ENCODE data around the gene ZNF33A. TPM values are rescaled to one million over a fixed set of nuclear protein-coding genes. Genes with fewer than 3 reads are reported as not detected.
"Not testable (repeated sequence)": the region's sequence is repeated elsewhere in the genome, so short reads cannot be mapped to it uniquely, and the experiment has no call there.

The ZNF33A gene
- total and polyA plus RNA-seq, 2 experiments from 2014 or later, result 20.3 to 32.6 TPM

GRCh38 chr10:38016354-38016753 lies 5.9 kb downstream of the ZNF33A start (continued):
- TF ChIP-seq ZNF462 (CRISPR knock-in tag; IDR thresholded peaks at IDR 0.05) (no peak), NANOG (IDR thresholded peaks at IDR 0.05; ENCODE audit: borderline replicate concordance) (no peak)

DNA sequence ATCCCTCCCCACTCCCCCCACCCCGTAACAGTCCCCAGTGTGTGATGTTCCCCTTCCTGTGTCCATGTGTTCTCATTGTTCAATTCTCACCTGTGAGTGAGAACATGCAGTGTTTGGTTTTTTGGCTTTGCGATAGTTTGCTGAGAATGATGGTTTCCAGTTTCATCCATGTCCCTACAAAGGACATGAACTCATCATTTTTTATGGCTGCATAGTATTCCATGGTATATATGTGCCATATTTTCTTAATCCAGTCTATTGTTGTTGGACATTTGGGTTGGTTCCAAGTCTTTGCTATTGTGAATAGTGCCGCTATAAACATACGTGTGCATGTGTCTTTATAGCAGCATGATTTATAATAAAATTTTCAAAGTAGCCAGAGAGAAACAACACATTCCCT lies 8.6 kb downstream of the ZNF33A start:
- H3F3A ChIP-seq (replicated peaks; ENCODE audit: low read depth); H4K20me1 ChIP-seq (replicated peaks; ENCODE audit: insufficient read depth); H3K4me3 ChIP-seq; ATAC-seq; H3K9me3 Mint-ChIP-seq; H3K27me3 Mint-ChIP-seq (ENCODE audit: insufficient read depth, low read depth, poor library complexity); H3K4me1 Mint-ChIP-seq; H3K27ac Mint-ChIP-seq; H3K27me3 ChIP-seq (ENCODE audit: insufficient read depth); H3K9me2 ChIP-seq (ENCODE audit: insufficient read depth); H3K4me3 Mint-ChIP-seq; H3K4me2 ChIP-seq; H3K27ac ChIP-seq (ENCODE audit: low read depth); H2AFZ ChIP-seq; DNase-seq (ENCODE audit: low spot score); H3K4me1 ChIP-seq (ENCODE audit: insufficient read depth): not testable (repeated sequence)
- peaks cover 20% of the 10 kb centered on the region for H3K36me3 ChIP-seq (ENCODE audit: insufficient read depth)
- H3K79me2 ChIP-seq (replicated peaks; ENCODE audit: insufficient read depth), result peaks cover 13% of the 10 kb centered on the region
- peaks cover 88% of the 10 kb centered on the region for H3K36me3 Mint-ChIP-seq (ENCODE audit: low read depth)

- TF ChIP-seq, protein P1, sequence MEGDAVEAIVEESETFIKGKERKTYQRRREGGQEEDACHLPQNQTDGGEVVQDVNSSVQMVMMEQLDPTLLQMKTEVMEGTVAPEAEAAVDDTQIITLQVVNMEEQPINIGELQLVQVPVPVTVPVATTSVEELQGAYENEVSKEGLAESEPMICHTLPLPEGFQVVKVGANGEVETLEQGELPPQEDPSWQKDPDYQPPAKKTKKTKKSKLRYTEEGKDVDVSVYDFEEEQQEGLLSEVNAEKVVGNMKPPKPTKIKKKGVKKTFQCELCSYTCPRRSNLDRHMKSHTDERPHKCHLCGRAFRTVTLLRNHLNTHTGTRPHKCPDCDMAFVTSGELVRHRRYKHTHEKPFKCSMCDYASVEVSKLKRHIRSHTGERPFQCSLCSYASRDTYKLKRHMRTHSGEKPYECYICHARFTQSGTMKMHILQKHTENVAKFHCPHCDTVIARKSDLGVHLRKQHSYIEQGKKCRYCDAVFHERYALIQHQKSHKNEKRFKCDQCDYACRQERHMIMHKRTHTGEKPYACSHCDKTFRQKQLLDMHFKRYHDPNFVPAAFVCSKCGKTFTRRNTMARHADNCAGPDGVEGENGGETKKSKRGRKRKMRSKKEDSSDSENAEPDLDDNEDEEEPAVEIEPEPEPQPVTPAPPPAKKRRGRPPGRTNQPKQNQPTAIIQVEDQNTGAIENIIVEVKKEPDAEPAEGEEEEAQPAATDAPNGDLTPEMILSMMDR (conservative IDR thresholded peaks at IDR 0.05; ENCODE audit: low read depth in 2 of 2), result no peak
- TF ChIP-seq EZH2phosphoT487 (IDR thresholded peaks at IDR 0.05; ENCODE audit: unreplicated experiment) (no peak), ZNF114 (CRISPR knock-in tag; IDR thresholded peaks at IDR 0.05) (no peak), JUNB (IDR thresholded peaks at IDR 0.05; ENCODE audit: unreplicated experiment) (no peak)
- Histone ChIP-seq H3K27ac (ENCODE audit: low read depth) (no peak overlapping the region), H3K9me2 (ENCODE audit: insufficient read depth) (no peaks in the 10 kb centered on the region), H3F3A (replicated peaks; ENCODE audit: low read depth) (no peaks in the 10 kb centered on the region), H3K79me2 (replicated peaks; ENCODE audit: insufficient read depth) (no peaks in the 10 kb centered on the region), H3K4me1 (ENCODE audit: insufficient read depth) (no peaks in the 10 kb centered on the region), H2AFZ (no peak overlapping the region), H4K20me1 (replicated peaks; ENCODE audit: insufficient read depth) (no peaks in the 10 kb centered on the region), H3K36me3 (ENCODE audit: insufficient read depth) (peaks cover 17% of the 10 kb centered on the region), H3K27me3 (ENCODE audit: insufficient read depth) (no peaks in the 10 kb centered on the region), H3K4me3 (no peak overlapping the region), H3K4me2 (no peak overlapping the region)
- Mint-ChIP-seq H3K36me3 (ENCODE audit: low read depth) (peaks cover 72% of the 10 kb centered on the region), H3K27ac (no peak overlapping the region), H3K4me3 (no peak overlapping the region), H3K27me3 (ENCODE audit: insufficient read depth, low read depth, poor library complexity) (no peaks in the 10 kb centered on the region), H3K9me3 (no peaks in the 10 kb centered on the region), H3K4me1 (no peaks in the 10 kb centered on the region)
- ATAC-seq (no peak), DNase-seq (ENCODE audit: low spot score) (no peak)
Measured at GRCh38 chr10:38025283-38025682, 14.8 kb downstream of the ZNF33A start.
